DMS79 treated with DMSO at 0.1 percent for 48 hours (cell line): ENCODE data around the gene GLYR1.

Source experiments
- DNase-seq: peaks from one replicate; lab custom pipeline; 2025; lab: John Stamatoyannopoulos, UW

GLYR1 gene

DNA sequence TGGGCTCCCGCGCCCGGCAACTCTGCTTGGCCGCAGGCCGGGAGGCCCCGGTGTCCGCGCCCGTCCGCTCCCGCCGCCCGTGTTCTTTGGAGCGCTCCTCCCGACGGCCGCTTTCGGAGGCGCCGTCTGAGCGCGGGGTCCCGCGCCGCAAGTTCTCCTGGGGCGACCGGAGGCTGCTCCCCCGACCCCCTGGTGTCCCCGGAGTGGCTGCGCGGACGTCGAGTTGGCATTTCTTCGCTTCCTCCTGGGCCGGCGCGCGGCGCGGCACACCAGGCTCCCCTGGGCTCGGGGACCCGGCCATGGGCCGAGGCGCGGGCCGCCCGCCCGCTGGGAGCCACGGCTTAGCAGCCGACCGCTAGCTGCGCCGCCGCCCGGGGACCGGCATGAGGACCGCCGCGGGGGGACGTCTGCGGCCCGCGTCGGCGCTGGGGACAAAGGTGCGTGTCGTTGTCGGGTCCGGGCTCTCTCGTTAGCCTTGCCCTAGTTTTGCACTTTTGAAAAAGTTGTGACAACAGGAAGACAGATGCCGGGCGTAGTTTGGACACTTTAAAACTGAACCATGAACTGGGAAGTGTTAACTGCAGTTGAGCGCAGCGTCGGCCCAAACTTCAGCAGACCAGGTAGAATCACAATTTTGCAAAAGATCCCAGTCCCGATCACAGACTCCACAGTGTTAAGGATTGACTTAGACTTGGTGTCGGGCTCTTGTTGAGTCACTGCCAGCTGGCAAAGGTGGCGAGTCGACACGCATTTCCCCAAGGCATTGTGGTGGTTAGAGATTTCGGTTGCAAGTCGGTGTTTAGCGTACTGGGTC, 893 bp upstream of the GLYR1 start:
- peak; percentile 14 for DNase-seq

- no peak for DNase-seq
Observed at GRCh38 chr16:4846503-4846900, 586 bp downstream of the GLYR1 start.

GRCh38 chr16:4840984-4841383, 6.1 kb downstream of the GLYR1 start:
- no peak for DNase-seq

GRCh38 chr16:4839942-4840341, 7.1 kb downstream of the GLYR1 start:
- DNase-seq: no peak

GRCh38 chr16:4837733-4838501, 9.2 kb downstream of the GLYR1 start:
- DNase-seq: no peak

DNA sequence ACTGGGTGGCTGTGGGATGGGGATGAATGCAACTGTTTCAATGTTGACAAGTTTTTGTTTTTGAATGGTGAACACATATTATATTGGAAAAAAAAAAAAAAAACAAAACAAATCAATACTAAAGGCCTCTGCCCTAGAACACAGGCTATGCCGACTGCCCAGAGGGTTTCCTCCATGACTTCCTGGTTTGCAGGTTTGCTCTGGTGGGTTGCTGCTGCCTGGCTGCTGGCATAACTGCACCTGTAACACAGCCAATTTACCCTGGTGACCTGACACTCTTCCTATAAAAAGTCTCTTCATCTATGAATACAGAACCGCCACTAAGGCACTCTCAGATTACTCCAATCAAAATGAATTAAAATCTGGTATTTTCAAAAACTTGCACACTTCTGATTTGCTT, 10.4 kb downstream of the GLYR1 start:
- DNase-seq: no peak

DNA sequence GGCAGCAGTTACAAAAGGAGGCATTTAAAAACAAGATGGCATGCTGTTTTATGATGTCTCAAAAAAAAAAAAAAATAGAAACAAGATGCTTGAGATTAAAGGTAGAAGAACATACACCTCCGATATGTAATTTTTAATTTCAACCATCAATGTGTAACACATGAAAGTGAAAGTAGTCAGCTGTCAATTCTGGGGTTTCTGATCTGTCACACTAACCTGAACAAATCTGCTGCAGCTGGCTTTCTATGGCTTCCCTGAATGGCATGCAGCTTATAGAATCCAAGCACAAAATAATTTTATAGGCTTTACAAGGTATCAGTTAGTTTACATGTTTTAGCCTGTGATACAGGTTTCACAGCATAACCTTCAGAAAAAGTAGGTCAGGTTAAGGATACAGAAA, 13.5 kb downstream of the GLYR1 start:
- no peak for DNase-seq

- DNase-seq: no peak
Observed at GRCh38 chr16:4832698-4833343, 14.3 kb downstream of the GLYR1 start.

DNA sequence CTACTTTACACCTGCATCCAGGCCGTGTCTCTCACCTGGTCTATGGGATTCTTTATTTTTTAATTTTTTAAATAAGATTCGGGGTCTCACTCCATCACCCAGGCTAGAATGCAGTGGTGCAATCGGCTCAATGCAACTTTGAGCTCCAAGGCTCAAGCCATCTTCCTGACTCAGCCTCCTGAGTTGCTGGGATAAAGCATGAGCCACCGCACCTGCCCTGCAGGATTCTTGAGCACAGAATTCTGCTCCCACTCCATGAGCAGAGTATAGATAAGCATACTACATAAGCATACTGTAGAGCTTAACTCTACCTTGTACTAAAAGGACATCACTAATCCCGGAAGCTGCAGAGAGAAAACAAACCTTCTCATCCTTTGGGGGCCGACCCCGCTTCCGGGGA, 15.5 kb downstream of the GLYR1 start:
- no peak for DNase-seq

DNA sequence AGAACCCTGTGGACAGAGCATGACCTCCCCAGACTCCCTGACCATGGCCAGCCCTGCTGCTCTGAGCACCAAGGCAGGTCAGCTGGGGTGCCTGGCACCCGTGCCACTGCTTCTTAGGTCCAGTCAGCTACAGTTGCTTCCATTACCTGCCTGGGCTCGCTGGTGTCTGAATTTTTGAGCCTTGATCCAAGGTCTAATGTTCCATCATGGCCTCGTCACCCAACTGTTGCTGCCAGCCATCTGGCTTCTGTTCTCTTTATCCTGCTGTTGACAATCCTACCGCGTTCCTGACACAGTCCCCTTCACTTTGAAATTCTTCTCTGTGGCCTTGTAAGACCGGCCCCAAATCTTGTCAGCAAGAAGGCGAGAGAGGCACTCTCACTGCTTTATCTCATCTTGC, 16.7 kb downstream of the GLYR1 start:
- DNase-seq: no peak

DNA sequence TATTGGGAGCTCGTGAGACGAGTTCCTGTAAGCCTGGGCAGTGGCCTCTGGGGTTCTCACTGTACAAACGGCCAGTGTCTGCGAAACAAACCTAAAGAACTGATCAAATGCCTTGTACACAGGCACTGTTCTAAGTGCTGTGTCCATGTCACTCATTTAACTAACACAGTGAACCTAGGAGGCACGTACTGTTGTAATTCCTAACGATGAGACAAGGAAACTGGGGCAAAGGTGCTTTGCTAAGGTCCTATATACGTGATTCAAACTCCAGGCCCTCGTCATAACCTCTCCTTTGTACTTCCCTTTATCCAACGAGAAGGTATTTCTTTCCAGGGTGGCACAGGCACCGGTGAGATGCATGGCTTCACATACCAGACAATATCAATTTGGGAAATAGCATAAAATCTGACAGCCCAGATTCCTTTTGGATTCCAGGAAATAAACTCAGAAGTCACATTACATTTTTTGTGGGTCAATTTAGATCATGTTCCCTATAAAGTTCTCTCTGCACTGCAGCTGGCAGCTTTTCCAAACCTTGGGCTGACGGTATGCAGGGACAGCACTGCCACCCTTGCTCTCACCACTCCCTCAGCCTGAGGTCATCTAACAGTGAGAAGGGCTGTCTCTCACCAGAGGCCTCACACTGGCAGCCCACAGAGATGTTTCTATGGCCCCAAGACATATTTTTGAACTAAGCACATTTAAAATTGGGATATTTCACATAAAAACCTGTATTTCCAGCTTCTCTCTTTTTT, 18.3 kb downstream of the GLYR1 start:
- no peak for DNase-seq

DNA sequence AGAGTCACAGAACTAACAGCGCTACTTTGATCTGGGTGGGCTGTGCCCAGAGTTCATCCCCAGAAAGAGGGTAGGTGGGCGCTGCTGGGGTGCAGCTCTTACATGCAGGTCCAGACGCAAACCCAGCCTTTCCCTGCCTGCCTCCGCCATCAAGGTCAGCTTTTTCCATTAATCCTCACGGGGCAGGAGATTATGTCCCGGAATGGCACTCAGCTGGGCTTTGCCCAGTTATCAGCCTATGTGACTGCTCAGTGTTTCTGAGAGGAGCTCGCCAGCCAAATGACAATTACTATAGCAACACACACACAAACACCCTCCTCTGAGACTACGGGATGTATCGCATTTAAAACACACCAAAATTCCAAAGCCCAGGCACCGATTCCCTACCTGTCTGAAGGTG, 20.1 kb downstream of the GLYR1 start:
- DNase-seq: no peak

GRCh38 chr16:4826526-4826925, 20.6 kb downstream of the GLYR1 start:
- DNase-seq: no peak

DNA sequence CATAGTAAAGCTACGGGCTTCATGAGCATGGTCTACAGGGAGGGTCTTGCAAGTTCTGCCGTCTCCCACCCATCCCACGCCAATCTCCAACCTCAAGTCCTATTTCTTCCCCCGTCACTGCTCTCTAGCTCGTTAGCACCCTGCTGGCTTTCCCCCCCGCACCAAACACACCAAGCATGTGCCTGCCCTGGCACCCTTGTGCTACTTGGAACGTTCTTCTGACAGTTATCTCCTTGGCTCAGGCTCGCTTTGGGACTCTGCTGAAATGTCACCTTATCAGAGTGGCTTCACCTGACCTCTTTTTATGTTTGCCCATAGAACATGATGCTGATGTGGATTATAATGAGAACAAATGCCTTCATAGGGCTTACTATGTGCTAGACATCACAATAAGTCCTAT, 21.9 kb downstream of the GLYR1 start:
- no peak for DNase-seq

DNA sequence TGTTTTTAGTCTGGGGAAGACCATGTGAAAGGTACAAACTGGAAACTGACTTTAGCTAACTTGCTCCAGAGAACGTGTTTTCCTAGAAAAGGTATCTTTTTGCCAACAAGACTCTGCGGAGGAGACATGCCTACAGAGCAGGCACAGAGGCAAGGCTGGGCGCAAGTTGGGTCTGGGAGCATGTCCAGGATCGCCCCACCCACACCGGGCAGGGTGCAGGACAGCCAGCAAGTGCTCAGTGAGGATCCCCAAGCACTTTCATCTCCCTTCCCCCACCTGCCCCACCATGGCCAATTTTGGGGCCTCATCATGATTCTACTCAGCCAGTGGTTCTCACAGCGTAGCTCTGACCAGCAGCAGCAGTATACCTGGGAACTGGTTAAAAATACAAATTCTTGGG, 26.4 kb downstream of the GLYR1 start:
- no peak for DNase-seq

DNA sequence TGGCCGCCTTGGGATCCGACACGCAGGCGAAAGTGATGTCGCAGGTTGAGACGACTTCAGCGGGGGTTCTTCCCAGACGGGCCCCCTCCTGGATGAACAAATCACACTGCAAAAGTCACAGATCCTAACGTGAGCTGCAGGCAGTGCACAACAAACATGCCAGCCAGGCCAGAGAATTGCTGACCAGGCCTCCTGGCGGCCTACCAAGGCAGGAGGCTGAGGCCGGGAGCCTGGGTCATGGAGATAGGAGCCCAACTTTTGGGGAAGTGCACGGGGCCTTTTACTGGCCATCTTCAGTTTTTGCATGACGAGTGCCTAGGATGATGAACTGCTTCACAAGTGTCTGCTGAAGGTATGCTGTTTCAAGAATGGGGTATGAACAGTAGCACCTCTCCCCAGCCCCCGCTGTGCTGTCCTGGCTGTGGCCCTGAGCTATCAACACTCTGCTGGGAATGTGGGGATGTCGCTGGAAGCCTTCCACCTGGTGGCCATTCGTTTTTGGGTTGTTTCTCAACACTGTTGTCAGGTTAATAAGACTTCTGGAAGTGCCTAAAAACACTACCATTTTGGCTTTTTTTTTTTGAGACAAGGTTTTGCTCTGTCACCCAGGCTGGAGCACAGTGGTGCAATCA, 32.4 kb downstream of the GLYR1 start:
- DNase-seq: no peak

GRCh38 chr16:4814046-4814445, 33.0 kb downstream of the GLYR1 start:
- no peak for DNase-seq

GRCh38 chr16:4813251-4814003, 33.7 kb downstream of the GLYR1 start:
- no peak for DNase-seq

DNA sequence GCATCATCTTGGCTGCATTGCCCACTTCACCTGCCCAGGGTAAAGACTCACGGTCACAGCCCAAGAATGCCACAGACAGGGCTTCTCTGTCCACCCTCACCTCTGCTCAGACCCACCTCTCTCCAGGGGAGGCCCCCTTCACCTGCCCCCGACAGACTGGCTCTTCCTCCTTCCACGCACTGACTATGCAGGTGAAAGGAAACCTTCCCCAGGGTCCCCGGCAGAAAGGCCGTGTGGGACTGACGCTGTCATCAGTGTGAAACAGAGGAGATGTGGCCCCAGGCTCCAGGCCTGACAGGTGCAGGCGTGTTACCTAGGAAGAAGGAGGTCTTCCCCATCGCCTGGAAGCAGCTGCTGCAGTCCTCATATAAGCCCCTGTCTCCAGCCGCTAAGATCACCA, 35.3 kb downstream of the GLYR1 start:
- DNase-seq: no peak

GRCh38 chr16:4811242-4811641, 35.8 kb downstream of the GLYR1 start:
- no peak for DNase-seq

GRCh38 chr16:4806280-4806679, 40.8 kb downstream of the GLYR1 start:
- no peak for DNase-seq
